G401 (cell line): ENCODE measurements around the gene DLST. TPM values are rescaled to one million over a fixed set of nuclear protein-coding genes. Genes with fewer than 3 reads are reported as not detected.
"Not testable (repeated sequence)": the region's sequence is repeated elsewhere in the genome, so short reads cannot be mapped to it uniquely, and the experiment has no call there.

Source experiments
- DNase-seq: peaks from one replicate; pipeline ENCODE4 v3.0.0-alpha.2; 2015; ENCODE audit warnings: low spot score
- in situ Hi-C: cut with HindIII; loops from 2 replicates; pipeline ENCODE4 v1.10.0; 2016; ENCODE audit warnings: low sequenced_read_pairs, mixed read lengths
- total RNA-seq: library from RNA; depleted of rRNA; stranded (reverse); fragments of >200 nt; shearing (Covaris generic); gene quantifications from 2 replicates; pipeline ENCODE4 v1.2.3, GENCODE V29; 2014

Gene DLST
- total RNA-seq, 1 experiment from 2014 or later: 101 TPM

- DNase-seq, in situ Hi-C loops: not testable (repeated sequence)
These were observed 50.0 kb downstream of the DLST start for GRCh38 chr14:74931744-74932143.

DNA sequence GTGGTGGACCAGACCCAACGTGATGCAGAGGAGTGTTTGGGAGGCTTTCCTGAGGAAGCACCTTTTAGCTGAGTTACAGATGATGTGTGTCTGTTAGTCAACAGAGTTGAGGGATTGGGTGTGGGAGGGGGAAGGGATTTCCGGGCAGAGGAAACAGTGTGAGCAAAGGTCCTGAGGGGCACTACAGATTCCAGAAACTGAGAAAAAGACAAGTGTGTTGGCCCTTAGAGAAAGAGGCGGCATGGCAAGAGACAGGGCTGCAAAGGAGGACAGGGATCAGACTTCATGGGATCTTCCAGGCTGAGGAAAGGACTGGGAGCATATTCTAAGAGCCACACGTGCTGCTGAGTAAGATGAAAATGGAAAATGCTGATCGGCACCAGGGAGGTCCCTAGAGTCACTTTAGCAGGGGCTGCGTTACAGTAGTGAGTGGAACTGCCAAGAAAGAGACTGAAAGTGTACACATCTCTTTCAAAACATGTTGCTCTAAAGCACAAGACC is 50.7 kb downstream of the DLST start:
- DNase-seq: no peak
- in situ Hi-C loops: no loop called here

- in situ Hi-C loops, DNase-seq: not testable (repeated sequence)
These were observed 51.2 kb downstream of the DLST start for GRCh38 chr14:74932936-74933335.

- DNase-seq: no peak
- in situ Hi-C loops: no loop called here
These were observed 52.3 kb downstream of the DLST start for GRCh38 chr14:74934041-74934440.

DNA sequence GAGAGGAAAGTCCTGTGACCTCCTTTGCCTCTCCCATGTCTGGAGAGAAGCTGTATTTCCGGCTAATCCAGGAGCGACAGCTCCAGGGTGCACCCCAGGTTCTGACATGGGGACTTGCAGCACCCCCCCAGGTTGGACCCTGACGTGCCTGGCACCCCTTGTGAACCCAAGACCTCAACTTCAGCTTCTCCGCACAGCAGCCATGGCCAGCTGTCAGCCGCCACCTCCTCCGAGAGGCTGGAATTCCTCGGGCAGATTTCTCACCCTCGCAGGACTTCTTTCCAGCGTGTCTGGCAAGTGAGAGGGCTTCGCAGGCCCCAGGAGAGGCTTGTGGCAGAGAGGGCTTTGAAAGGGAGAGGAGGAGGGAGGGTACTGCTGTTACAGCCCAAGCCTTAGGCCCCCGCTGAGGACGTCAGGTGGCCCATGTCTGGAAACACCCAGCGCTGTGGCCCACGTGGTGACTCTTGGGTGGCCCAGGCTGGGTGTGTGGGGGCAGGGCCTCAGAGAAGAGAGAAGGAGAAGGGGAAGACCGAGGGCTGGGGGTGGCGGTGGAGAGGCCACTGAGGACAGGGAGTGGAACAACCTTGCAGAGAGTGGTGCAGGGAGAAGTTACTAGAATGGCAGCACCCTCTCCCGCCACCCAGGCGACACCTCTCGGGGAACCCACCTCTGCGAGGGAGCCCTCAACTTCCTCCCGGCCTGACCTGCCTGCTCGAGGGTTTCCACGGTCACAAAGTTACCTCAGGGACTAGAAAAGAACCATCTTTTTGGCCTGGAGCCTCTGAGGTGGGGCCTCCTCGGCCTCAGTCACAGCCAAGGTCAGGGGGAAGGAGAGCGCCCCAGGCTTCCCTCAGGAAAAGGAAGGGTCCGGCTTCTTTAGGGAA is 53.0 kb downstream of the DLST start:
- DNase-seq: no peak
- in situ Hi-C loops: no loop called here

- in situ Hi-C loops: no loop called here
- DNase-seq: no peak
These were observed 53.6 kb downstream of the DLST start for GRCh38 chr14:74935360-74935680.

DNA sequence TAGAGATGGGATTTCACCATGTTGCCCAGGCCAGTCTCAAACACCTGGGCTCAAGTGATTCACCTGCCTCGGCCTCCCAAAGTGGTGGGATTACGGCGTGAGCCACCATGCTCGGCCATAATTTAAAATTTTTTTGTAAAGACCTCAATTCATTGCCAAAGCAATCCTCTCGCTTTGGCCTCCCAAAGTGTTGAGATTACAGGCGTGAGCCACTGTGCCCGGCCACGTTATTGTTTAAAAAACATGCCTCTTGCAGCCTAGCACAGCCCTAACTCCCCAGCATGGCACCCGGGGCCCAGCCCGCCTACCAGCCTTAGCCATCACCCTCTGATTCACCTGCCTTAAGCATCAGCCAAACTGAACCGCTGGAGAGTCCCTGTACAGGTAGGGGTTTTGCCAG is 54.4 kb downstream of the DLST start:
- no peak for DNase-seq
- in situ Hi-C loops: no loop called here

DNA sequence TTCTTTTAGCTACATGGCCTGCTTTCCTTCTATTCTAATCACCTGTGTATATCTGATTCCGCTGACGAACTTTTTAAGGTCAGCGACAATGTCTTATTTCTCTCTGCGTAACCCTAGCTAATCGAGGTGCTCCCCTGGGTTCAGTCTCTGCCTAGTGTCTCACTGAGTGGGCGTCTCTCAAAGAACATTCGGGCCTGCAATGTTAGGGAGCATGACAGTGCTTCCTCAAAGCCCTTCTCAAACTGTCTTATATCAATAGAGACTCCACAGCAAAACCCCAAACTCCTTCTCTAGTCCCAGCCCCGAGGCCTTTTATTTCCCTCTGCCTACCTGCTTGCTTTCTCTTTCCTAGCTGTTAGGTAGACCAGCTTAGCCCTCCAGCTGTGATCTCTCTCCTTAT is 55.0 kb downstream of the DLST start:
- DNase-seq: no peak
- in situ Hi-C loops: no loop called here

GRCh38 chr14:74937171-74937570 is 55.5 kb downstream of the DLST start:
- in situ Hi-C loops: no loop called here
- no peak for DNase-seq

GRCh38 chr14:74938531-74939495 is 57.1 kb downstream of the DLST start:
- in situ Hi-C loops: no loop called here
- DNase-seq: no peak

DNA sequence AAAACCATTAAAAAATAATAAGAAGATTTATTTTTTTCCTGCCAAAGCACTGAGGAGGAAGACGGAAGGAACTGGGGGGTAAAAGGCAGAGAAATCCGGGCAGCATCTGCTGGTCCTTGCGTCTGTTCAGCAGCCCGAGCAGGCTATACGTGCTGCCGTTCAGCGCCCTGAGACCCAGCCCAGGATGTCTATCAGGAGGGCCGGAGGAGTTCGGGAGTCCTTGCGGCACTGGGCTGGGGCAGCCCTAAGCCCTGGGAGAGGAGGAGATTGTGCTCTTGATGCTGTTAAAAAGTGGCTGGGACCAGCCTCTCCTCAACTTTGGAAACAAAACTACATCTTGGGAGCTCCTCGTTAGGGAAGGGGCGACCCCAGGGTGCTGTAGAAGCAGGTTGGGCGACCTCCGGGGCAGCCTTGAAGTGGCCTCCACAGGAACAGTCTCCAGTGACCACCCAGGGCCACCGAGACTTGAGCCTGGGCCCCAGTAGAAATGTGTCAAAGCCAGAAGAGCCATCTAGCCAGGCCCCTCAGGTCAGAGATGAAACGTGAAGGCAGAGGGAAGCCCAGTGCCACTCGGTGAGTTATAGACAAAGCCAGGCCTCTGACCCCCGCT is 59.3 kb downstream of the DLST start:
- DNase-seq: no peak
- in situ Hi-C loops: no loop called here

DNA sequence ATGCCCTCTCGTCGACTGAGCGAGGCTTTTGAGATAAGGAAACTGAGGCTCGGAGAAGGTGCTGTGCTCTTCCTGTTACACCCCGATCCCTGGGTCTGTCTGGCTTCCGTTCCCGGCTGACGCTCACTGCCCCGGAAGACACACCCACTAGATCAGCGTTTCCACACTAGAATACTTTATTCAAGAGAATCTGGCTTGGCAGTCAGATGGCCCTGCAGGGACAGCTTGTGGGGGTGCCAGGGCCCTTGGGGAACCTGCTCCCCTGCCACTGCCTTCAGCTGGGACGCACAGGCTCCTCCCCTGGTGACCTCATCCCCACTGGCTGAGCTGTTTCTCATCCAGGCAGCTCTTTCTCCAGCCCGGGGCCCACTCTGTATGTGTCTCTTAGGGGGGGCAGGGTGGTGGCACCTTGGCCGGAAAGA is 60.0 kb downstream of the DLST start:
- in situ Hi-C loops: no loop called here

DNA sequence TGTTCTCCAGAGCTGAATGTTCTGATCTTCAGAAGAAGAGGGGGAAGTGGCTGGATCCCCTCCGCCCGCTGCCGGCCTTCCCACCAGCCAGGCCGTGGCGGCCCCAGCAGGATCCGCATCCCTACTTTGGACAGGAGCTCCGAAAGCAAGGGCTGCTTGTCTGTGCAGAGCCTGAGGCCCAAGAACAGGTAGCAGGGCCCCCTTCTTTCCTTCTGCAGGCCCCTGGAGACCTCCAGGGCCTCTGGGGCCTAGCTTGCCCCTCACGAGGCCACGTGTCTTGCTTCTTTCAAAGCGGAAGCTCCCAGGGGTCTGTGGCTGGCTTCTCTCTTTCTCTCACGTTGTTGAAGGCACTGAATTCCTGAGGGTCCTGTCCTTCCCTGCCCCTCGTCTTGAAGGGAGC is 60.5 kb downstream of the DLST start:
- in situ Hi-C loops: no loop called here
- no peak for DNase-seq

More for the DNA sequence above, 60.0 kb downstream of the DLST start:
- no peak for DNase-seq

GRCh38 chr14:74942608-74943007 is 60.9 kb downstream of the DLST start:
- in situ Hi-C loops: no loop called here
- DNase-seq: no peak

DNA sequence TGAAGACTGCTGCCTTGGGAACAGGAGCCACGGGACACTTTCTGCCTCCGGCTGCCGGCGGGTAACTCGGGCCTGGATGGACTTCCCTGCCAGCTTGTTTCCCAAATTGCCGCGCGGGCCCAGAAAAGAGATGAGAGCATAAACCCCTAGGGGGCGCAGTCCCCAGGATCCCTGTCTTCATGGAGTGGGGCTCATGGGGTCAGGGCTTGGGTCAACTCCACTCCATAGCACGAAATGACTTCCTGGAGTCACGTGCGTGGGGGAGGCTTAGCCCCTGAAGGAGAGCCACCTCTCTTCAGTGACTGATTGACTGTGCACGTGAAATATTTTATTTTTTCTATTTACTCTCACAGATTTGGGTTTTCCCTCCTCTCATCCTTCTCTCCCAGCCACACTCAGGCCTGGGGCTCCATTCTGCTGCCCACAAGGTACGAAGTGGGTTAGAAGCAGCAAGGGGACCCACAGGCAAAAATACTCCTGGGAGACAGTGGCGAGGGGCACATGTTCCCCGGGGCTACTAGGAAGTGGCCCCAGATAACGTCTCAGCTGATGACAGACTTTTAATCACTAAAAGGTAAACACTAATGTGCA is 63.6 kb downstream of the DLST start:
- DNase-seq: no peak
- in situ Hi-C loops: no loop called here

GRCh38 chr14:74945852-74946658 is 64.3 kb downstream of the DLST start:
- DNase-seq: peak; percentile 78
- in situ Hi-C loops: no loop called here

GRCh38 chr14:74946659-74947281 is 65.1 kb downstream of the DLST start:
- in situ Hi-C loops: no loop called here
- DNase-seq: no peak
